DOHH2 (cell line): ENCODE measurements around the gene OR13J1.

ENCODE experiments used
- EZH2phosphoT487 ChIP-seq: fragments of 200-600 bp; sonication (generic); IDR thresholded peaks from 2 replicates; pipeline ENCODE4 v1.6.1; 2017; ENCODE audit warnings: borderline replicate concordance, mild to moderate bottlenecking, antibody characterized with exemption, low read length, moderate library complexity, mixed read lengths
- TF ChIP-seq, protein P1 (sequence below): fragments of 200-600 bp; sonication (generic); IDR thresholded peaks from one replicate; pipeline ENCODE4 v1.5.1; 2014; ENCODE audit warnings: antibody characterized with exemption, mild to moderate bottlenecking, low read depth, low read length; ENCODE audit not compliant: poor library complexity, severe bottlenecking

DNA sequence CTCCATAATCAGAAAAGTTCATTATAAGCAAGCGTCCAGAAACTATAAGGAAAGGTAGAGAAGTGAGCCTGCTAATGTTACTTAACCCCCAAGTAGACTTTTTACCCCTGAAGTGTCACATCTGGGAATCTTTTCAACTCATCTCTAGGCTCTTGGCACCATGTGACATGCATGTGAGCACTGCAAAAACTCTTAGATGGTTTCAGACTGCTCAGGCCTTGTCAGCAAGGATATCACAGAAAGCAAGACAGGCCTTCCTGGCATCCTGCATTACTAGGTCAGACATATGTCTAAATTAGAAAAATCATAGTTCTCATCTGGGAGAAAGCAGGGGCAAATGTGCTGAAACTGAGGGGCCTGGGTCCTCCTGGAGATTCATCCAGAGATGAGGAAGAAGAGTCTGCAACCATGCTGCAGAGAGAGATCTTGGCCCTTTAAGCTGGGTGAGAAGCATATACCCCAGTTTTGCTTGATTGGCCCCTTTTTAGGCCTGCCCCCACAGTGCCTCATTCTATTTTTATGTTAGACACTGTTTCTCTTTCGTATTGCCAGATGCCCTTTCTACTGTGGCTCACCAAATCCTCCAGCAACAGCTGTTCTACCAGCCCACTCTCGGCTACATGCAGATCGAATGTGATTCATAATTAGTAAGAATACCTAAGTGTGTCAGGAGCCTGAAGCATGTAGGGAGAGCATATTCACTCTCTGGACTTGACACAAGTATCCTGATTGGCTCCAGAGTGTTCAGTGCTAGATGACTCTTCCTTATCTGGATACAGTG is 22.2 kb downstream of the OR13J1 start:
- TF ChIP-seq, protein P1, sequence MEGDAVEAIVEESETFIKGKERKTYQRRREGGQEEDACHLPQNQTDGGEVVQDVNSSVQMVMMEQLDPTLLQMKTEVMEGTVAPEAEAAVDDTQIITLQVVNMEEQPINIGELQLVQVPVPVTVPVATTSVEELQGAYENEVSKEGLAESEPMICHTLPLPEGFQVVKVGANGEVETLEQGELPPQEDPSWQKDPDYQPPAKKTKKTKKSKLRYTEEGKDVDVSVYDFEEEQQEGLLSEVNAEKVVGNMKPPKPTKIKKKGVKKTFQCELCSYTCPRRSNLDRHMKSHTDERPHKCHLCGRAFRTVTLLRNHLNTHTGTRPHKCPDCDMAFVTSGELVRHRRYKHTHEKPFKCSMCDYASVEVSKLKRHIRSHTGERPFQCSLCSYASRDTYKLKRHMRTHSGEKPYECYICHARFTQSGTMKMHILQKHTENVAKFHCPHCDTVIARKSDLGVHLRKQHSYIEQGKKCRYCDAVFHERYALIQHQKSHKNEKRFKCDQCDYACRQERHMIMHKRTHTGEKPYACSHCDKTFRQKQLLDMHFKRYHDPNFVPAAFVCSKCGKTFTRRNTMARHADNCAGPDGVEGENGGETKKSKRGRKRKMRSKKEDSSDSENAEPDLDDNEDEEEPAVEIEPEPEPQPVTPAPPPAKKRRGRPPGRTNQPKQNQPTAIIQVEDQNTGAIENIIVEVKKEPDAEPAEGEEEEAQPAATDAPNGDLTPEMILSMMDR: no peak
- TF ChIP-seq EZH2phosphoT487: no peak
